ENCODE measurements around the gene METTL16. TPM values are rescaled to one million over a fixed set of nuclear protein-coding genes. Genes with fewer than 3 reads are reported as not detected.
"Not testable (repeated sequence)": the region's sequence is repeated elsewhere in the genome, so short reads cannot be mapped to it uniquely, and the experiment has no call there.

The METTL16 gene
- total and polyA plus RNA-seq, 9 of the 15 experiments (the other 6 are each of a cell fraction or from before 2014, with no cell fraction given), result 12.1 to 30.5 (median 19.8) TPM

- H3K9me1 ChIP-seq (ENCODE audit: control insufficient read depth, insufficient read depth, low read length), result no peaks in the 10 kb centered on the region
- TF ChIP-seq ZNF316 (IDR thresholded peaks at IDR 0.05) (0 out of 2 replicates have a peak, but pooled peaks have one; percentile 3), TFE3 (CRISPR knock-in tag; IDR thresholded peaks at IDR 0.05) (no peak)
- DNase-seq (ENCODE audit: extremely low read depth in 1 of 4, low spot score in 3 of 4), result no peak
- peaks cover 35% of the 10 kb centered on the region for H3K79me2 ChIP-seq (ENCODE audit: control insufficient read depth, insufficient read depth, low read length)
- no peak overlapping the region for H3K4me2 ChIP-seq (ENCODE audit: insufficient read depth, low read length)
- H4K20me1 ChIP-seq (replicated peaks; ENCODE audit: control insufficient read depth, insufficient read depth, low read length), result no peaks in the 10 kb centered on the region
- ChIA-PET POLR2A (interaction anchor here (1.2 kb wide), 1 partner anchor 9 kb away, joined by 5 read pairs; the partner anchor contains the start of gene METTL16), CTCF (ENCODE audit: low intra/inter-chr PET ratio) (no interaction called here)
- WGBS (ENCODE audit: insufficient coverage, low coverage, missing lambda C conversion rate), result 97% methylated on average over 8 of the region's 8 CpGs
- no peak for ATAC-seq
- H3K36me3 ChIP-seq (ENCODE audit: control insufficient read depth, insufficient read depth, low read length), result peaks cover 33% of the 10 kb centered on the region
- peaks cover 3% of the 10 kb centered on the region for H3K9me3 ChIP-seq (replicated peaks; ENCODE audit: control insufficient read depth, insufficient read depth, low read depth, low read length)
- no peaks in the 10 kb centered on the region for H3K27me3 ChIP-seq (ENCODE audit: control insufficient read depth in 2 of 2, insufficient read depth in 2 of 2, low read length in 2 of 2)
- H3K4me1 ChIP-seq (replicated peaks in 1 of 2; ENCODE audit: control insufficient read depth in 2 of 2, insufficient read depth in 2 of 2, low read length in 2 of 2), result no peaks in the 10 kb centered on the region
- FAIRE-seq, result no peak
- BruUV-seq (replicated peaks), result no TSS peak
- H3K27ac ChIP-seq (ENCODE audit: extremely low read depth, low read depth, low read length), result no peak overlapping the region
- intact Hi-C loops (cut with micrococcal nuclease) (no loop called here), in situ Hi-C loops (cut with MboI) (no loop called here)
- H3K9ac ChIP-seq (ENCODE audit: insufficient read depth in 1 of 2, low read depth in 2 of 2, low read length in 2 of 2), result no peak overlapping the region
- no peak overlapping the region for H3K4me3 ChIP-seq
- H2AFZ ChIP-seq (ENCODE audit: low read depth, low read length), result no peak overlapping the region
These were observed 8.7 kb downstream of the METTL16 start for GRCh38 chr17:2502871-2503580.

- WGBS (ENCODE audit: insufficient coverage, low coverage, missing lambda C conversion rate), result 83% methylated on average over 8 of the region's 8 CpGs
- no peak overlapping the region for H3K4me2 ChIP-seq (ENCODE audit: insufficient read depth, low read length)
- H4K20me1 ChIP-seq (replicated peaks; ENCODE audit: control insufficient read depth, insufficient read depth, low read length), result no peaks in the 10 kb centered on the region
- H2AFZ ChIP-seq (ENCODE audit: low read depth, low read length), result no peak overlapping the region
- no TSS peak for BruUV-seq (replicated peaks)
- DNase-seq (ENCODE audit: extremely low read depth in 1 of 4, low spot score in 3 of 4) (no peak), FAIRE-seq (no peak), ATAC-seq (no peak)
- CTCF ChIA-PET (ENCODE audit: low intra/inter-chr PET ratio), result no interaction called here
- H3K27me3 ChIP-seq (ENCODE audit: control insufficient read depth in 2 of 2, insufficient read depth in 2 of 2, low read length in 2 of 2), result no peaks in the 10 kb centered on the region
- intact Hi-C loops (cut with micrococcal nuclease) (no loop called here), in situ Hi-C loops (cut with MboI) (no loop called here)
- peaks cover 35% of the 10 kb centered on the region for H3K36me3 ChIP-seq (ENCODE audit: control insufficient read depth, insufficient read depth, low read length)
- H3K27ac ChIP-seq (ENCODE audit: extremely low read depth, low read depth, low read length), result no peak overlapping the region
- H3K9me3 ChIP-seq (replicated peaks; ENCODE audit: control insufficient read depth, insufficient read depth, low read depth, low read length), result peaks cover 3% of the 10 kb centered on the region
- H3K4me3 ChIP-seq, result no peak overlapping the region
- no peaks in the 10 kb centered on the region for H3K9me1 ChIP-seq (ENCODE audit: control insufficient read depth, insufficient read depth, low read length)
- no peaks in the 10 kb centered on the region for H3K4me1 ChIP-seq (replicated peaks in 1 of 2; ENCODE audit: control insufficient read depth in 2 of 2, insufficient read depth in 2 of 2, low read length in 2 of 2)
- H3K9ac ChIP-seq (ENCODE audit: insufficient read depth in 1 of 2, low read depth in 2 of 2, low read length in 2 of 2), result no peak overlapping the region
- peaks cover 28% of the 10 kb centered on the region for H3K79me2 ChIP-seq (ENCODE audit: control insufficient read depth, insufficient read depth, low read length)
- TF ChIP-seq HMG20A (CRISPR knock-in tag; conservative IDR thresholded peaks at IDR 0.05) (no peak), PKNOX1 (IDR thresholded peaks at IDR 0.05) (no peak), ARID1B (IDR thresholded peaks at IDR 0.05) (no peak)
- POLR2A ChIA-PET, result interaction anchor here (0.7 to 2.2 kb wide), 3 partner anchors 8 to 200 kb away, joined by 3 to 8 read pairs (median 3); partner anchors contain the start of gene METTL16
These were observed 11.2 kb downstream of the METTL16 start for GRCh38 chr17:2500446-2500845.

GRCh38 chr17:2489286-2489685, 22.4 kb downstream of the METTL16 start:
- H3K4me1 ChIP-seq (replicated peaks in 1 of 2; ENCODE audit: control insufficient read depth in 2 of 2, insufficient read depth in 2 of 2, low read length in 2 of 2); DNase-seq (ENCODE audit: extremely low read depth in 1 of 4, low spot score in 3 of 4); FAIRE-seq; H3K9ac ChIP-seq (ENCODE audit: insufficient read depth in 1 of 2, low read depth in 2 of 2, low read length in 2 of 2); H4K20me1 ChIP-seq (replicated peaks; ENCODE audit: control insufficient read depth, insufficient read depth, low read length); in situ Hi-C loops (cut with MboI); BruUV-seq (replicated peaks); H2AFZ ChIP-seq (ENCODE audit: low read depth, low read length); H3K27me3 ChIP-seq (ENCODE audit: control insufficient read depth in 2 of 2, insufficient read depth in 2 of 2, low read length in 2 of 2); POLR2A ChIA-PET; H3K9me1 ChIP-seq (ENCODE audit: control insufficient read depth, insufficient read depth, low read length); ATAC-seq; CTCF ChIA-PET (ENCODE audit: low intra/inter-chr PET ratio); H3K4me3 ChIP-seq; H3K4me2 ChIP-seq (ENCODE audit: insufficient read depth, low read length); H3K27ac ChIP-seq (ENCODE audit: extremely low read depth, low read depth, low read length); intact Hi-C loops (cut with micrococcal nuclease); H3K9me3 ChIP-seq (replicated peaks; ENCODE audit: control insufficient read depth, insufficient read depth, low read depth, low read length): not testable (repeated sequence)
- Histone ChIP-seq H3K36me3 (ENCODE audit: control insufficient read depth, insufficient read depth, low read length) (peaks cover 13% of the 10 kb centered on the region; the same call in 2 of the 3 replicates), H3K79me2 (ENCODE audit: control insufficient read depth, insufficient read depth, low read length) (peaks cover 30% of the 10 kb centered on the region)
- 97% methylated on average over 5 of the region's 15 CpGs for WGBS (ENCODE audit: insufficient coverage, low coverage, missing lambda C conversion rate)

All from K562 (cell line).